GM18526 (cell line): Measurements from ENCODE around the gene APP.

Experiments
- POLR2A ChIP-seq: IDR thresholded peaks from 3 replicates; pipeline ENCODE4 v1.6.1; 2011; ENCODE audit not compliant: insufficient read length; ENCODE audit errors: extremely low read depth

The APP gene

GRCh38 chr21:25936776-25937175, 233.8 kb downstream of the APP start:
- no peak for TF ChIP-seq POLR2A

GRCh38 chr21:25934771-25935224, 235.8 kb downstream of the APP start:
- TF ChIP-seq POLR2A: no peak

GRCh38 chr21:25934130-25934529, 236.4 kb downstream of the APP start:
- no peak for TF ChIP-seq POLR2A

- no peak for TF ChIP-seq POLR2A
These were observed 238.8 kb downstream of the APP start for GRCh38 chr21:25931765-25932164.

GRCh38 chr21:25929856-25930520, 240.6 kb downstream of the APP start:
- TF ChIP-seq POLR2A: no peak

- no peak for TF ChIP-seq POLR2A
These were observed 243.2 kb downstream of the APP start for GRCh38 chr21:25927195-25927880.

- TF ChIP-seq POLR2A: no peak
These were observed 244.6 kb downstream of the APP start for GRCh38 chr21:25925936-25926335.

GRCh38 chr21:25925064-25925800, 245.3 kb downstream of the APP start:
- no peak for TF ChIP-seq POLR2A

- TF ChIP-seq POLR2A: no peak
These were observed 254.3 kb downstream of the APP start for GRCh38 chr21:25916226-25916625.

GRCh38 chr21:25913479-25913878, 257.1 kb downstream of the APP start:
- TF ChIP-seq POLR2A: no peak

- no peak for TF ChIP-seq POLR2A
These were observed 258.2 kb downstream of the APP start for GRCh38 chr21:25912402-25912746.

- TF ChIP-seq POLR2A: no peak
These were observed 258.7 kb downstream of the APP start for GRCh38 chr21:25911730-25912401.

- no peak for TF ChIP-seq POLR2A
These were observed 259.8 kb downstream of the APP start for GRCh38 chr21:25910809-25911208.

- TF ChIP-seq POLR2A: no peak
These were observed 261.2 kb downstream of the APP start for GRCh38 chr21:25909341-25909740.

- no peak for TF ChIP-seq POLR2A
These were observed 262.1 kb downstream of the APP start for GRCh38 chr21:25908495-25908894.
